ENCODE results near the gene GALNTL6.
"Not testable (repeated sequence)": the region's sequence is repeated elsewhere in the genome, so short reads cannot be mapped to it uniquely, and the experiment has no call there.

Gene GALNTL6

GRCh38 chr4:173041482-173041881, 1228.3 kb downstream of the GALNTL6 start:
- no peak for DNase-seq

- not testable (repeated sequence) for DNase-seq
Measured at GRCh38 chr4:173042139-173042538, 1228.9 kb downstream of the GALNTL6 start.

- DNase-seq: no peak
Measured at GRCh38 chr4:173044340-173044739, 1231.1 kb downstream of the GALNTL6 start.

GRCh38 chr4:173045571-173045970, 1232.4 kb downstream of the GALNTL6 start:
- no peak for DNase-seq

- DNase-seq: no peak
Measured at GRCh38 chr4:173046144-173046543, 1232.9 kb downstream of the GALNTL6 start.

GRCh38 chr4:173046818-173047217, 1233.6 kb downstream of the GALNTL6 start:
- no peak for DNase-seq

GRCh38 chr4:173051232-173051631, 1238.0 kb downstream of the GALNTL6 start:
- DNase-seq: no peak

- DNase-seq: peak; percentile 27
Measured at GRCh38 chr4:173051716-173052115, 1238.5 kb downstream of the GALNTL6 start.

- DNase-seq: no peak
Measured at GRCh38 chr4:173052439-173052838, 1239.2 kb downstream of the GALNTL6 start.

- DNase-seq: no peak
Measured at GRCh38 chr4:173056271-173056670, 1243.1 kb downstream of the GALNTL6 start.

- DNase-seq: no peak
Measured at GRCh38 chr4:173056710-173057109, 1243.5 kb downstream of the GALNTL6 start.

- DNase-seq: no peak
Measured at GRCh38 chr4:173057442-173057841, 1244.2 kb downstream of the GALNTL6 start.

- DNase-seq: no peak
Measured at GRCh38 chr4:173057901-173058300, 1244.7 kb downstream of the GALNTL6 start.

GRCh38 chr4:173061160-173061559, 1248.0 kb downstream of the GALNTL6 start:
- DNase-seq: no peak

GRCh38 chr4:173073939-173074500, 1260.8 kb downstream of the GALNTL6 start:
- DNase-seq: no peak

- no peak for DNase-seq
Measured at GRCh38 chr4:173074501-173074946, 1261.3 kb downstream of the GALNTL6 start.

- no peak for DNase-seq
Measured at GRCh38 chr4:173076903-173077634, 1263.9 kb downstream of the GALNTL6 start.

- DNase-seq: no peak
Measured at GRCh38 chr4:173088144-173088543, 1274.9 kb downstream of the GALNTL6 start.

Measured in right hindlimb (tissue), 1 donor.